HS-27A (cell line): Measurements from ENCODE around the gene CPNE5.

Experiments
- DNase-seq: peaks from one replicate; pipeline ENCODE4 v3.0.0-alpha.2; 2012; ENCODE audit warnings: low read depth, missing footprints

CPNE5 gene

GRCh38 chr6:36700071-36700812 is 139.0 kb downstream of the CPNE5 start:
- no peak for DNase-seq

- no peak for DNase-seq
These were observed 139.9 kb downstream of the CPNE5 start for GRCh38 chr6:36699348-36699747.

- no peak for DNase-seq
These were observed 140.4 kb downstream of the CPNE5 start for GRCh38 chr6:36698871-36699271.

DNA sequence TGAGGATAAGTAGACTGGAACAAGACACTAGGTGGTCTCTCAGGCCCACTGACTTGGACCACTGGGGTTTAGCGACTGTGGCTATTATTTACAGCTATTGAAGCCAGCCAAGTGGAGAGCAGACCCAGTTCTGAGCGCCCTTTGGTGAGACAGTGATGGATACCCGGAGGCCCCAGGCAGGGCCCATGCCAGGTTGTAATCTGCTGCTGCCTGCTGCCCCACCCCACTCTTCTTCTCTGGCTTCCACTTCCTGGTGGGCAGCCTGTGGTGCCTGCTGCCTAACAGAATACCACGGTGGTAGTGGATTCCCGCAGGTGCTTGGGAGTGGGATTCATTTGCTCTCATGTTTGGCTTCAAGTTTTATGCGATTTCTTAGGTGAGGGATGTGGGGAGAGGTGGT is 141.0 kb downstream of the CPNE5 start:
- no peak for DNase-seq

- no peak for DNase-seq
These were observed 141.8 kb downstream of the CPNE5 start, which contains the start of gene RAB44 for GRCh38 chr6:36697481-36697903. RAB44 (plus strand) TSS chr6:36697826; CDS start chr6:36704236, 6,410 bp downstream.

- no peak for DNase-seq
These were observed 143.8 kb downstream of the CPNE5 start for GRCh38 chr6:36695414-36695813.

DNA sequence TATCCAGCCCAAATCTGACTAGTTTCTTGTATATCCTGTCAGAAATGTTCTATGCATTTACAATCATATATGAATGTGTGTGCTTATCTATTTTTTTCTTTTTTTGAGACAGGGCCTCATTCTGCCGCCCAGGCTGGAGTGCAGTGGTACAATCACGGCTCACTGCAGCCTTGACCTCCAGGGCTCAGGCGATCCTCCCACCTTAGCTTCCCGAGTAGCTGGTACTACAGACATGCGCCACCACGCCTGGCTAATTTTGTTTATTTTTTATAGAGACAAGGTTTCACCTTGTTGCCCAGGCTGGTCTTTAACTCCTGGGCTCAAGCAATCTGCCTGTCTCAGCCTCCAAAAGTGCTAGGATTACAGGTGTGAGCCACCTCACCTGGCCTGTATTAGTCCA is 144.6 kb downstream of the CPNE5 start:
- DNase-seq: no peak

DNA sequence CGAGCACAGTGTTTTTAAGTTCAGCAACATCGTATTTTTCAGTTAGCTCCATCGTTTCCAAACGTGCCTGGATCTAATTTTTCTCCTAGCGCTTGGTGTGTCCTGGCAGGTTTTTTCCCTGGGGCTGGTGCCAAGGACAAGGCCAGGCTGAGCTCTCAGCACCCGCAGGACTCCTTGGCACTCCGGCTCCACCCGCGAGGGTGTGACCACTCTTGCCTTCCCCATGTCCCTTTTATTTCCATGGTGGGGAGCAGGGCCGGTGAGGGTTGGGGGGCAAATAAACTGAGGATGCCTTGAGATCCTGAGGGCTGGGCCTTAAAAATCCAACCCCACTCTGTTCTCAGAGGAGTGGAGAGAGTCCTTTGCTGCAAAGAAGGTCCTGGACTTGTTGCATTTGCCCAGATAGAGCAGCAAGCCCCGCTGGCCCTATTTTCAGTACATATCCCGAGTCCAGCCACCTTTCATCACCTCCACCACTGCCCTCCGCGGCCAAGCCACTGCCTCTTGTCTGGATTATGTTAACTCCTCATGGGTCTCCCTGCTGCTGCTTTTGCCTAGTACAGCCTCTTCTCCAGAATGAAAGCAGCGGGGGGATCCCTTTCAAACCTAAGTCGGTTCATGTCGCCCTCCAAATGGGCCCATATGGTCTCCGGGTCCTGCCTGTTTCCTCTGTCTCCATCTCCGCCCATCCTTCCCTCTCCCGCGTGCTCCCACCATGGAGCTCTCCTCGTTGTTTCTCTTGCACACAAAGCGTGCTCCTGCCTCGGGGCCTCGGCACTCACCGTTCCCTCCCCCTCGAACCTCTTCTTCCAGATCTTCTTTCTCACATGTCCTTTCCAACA is 146.2 kb downstream of the CPNE5 start:
- DNase-seq: no peak

GRCh38 chr6:36692220-36692619 is 147.0 kb downstream of the CPNE5 start:
- no peak for DNase-seq

DNA sequence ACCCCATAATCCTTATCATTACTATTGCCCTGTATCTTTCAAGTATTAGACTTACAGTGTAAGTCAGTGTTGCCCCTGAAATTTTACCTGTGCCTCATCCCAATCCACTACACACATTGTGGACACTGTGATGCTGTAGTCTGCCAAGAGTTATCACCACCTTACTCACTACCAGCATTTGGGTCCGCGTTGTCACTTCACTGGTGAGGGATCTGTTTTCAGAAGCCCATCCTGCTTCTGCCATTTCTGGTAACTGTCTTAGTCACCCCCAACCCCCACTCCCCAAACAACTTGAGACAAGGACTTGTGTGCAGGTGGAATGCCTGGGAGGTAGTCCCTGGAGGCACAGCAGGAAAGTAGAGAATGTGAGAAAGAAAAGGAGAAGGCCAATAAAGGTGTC is 147.6 kb downstream of the CPNE5 start:
- DNase-seq: no peak

GRCh38 chr6:36691011-36691410 is 148.2 kb downstream of the CPNE5 start:
- DNase-seq: no peak
